Gastroesophageal sphincter (tissue), 3 donors: Measurements from ENCODE around the gene RFTN1.

Source experiments
- CTCF ChIP-seq, 4 experiments: fragments of 200-600 bp in 2 of 4; fragments of 450-650 bp in 2 of 4; sonication (generic) in 1 of 4; IDR thresholded peaks; one replicate each; pipeline ENCODE4 v1.5.1; 2017 to 2019; ENCODE audit warnings: antibody characterized with exemption in 4 of 4, mild to moderate bottlenecking in 2 of 4, moderate library complexity in 2 of 4
- EP300 ChIP-seq: sonication (generic); formaldehyde crosslinking; IDR thresholded peaks from one replicate; pipeline ENCODE4 v1.6.1; 2017; ENCODE audit warnings: antibody characterized with exemption, mild to moderate bottlenecking
- POLR2A ChIP-seq, 2 donors: fragments of 450-650 bp; IDR thresholded peaks; one replicate each; pipeline ENCODE4 v1.6.1; 2017; ENCODE audit warnings: antibody characterized with exemption in 2 of 2, mild to moderate bottlenecking in 2 of 2, moderate library complexity in 1 of 2

GRCh38 chr3:16308727-16309126 is 204.8 kb downstream of the RFTN1 start:
- TF ChIP-seq CTCF (IDR thresholded peaks at IDR 0.05) = no peak
- no peak for TF ChIP-seq EP300
- TF ChIP-seq POLR2A (IDR thresholded peaks at IDR 0.05) = no peak
